Measurements from ENCODE around the gene GPATCH2L.

Gene GPATCH2L

GRCh38 chr14:76212242-76212641, 60.5 kb downstream of the GPATCH2L start:
- DNase-seq (ENCODE audit: low read depth): no peak
- H3K4me3 ChIP-seq (replicated peaks; ENCODE audit: low read depth, low read length): no peak overlapping the region
- no peak for TF ChIP-seq CTCF (IDR thresholded peaks at IDR 0.05; ENCODE audit: low read length, missing control alignments)

DNA sequence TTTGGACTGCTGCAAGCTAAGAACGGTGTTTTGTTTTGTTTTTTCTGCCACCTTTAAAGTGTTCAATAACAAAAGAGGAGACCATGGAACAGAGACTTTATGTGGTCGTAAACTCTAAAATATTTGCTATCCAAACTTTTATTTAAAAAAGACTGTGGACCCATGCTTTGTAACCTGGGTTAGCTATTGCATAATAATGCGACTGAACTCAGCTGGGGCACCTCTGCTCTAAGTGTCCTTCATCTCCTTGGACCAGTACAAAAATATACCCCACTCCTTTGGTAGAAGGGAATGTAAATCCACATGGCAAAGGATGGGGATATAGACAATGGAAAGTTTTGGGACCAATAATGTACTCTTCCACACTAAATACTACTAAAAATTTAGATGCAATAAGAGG, 65.5 kb downstream of the GPATCH2L start:
- TF ChIP-seq CTCF (IDR thresholded peaks at IDR 0.05; ENCODE audit: low read length, missing control alignments): no peak
- H3K4me3 ChIP-seq (replicated peaks; ENCODE audit: low read depth, low read length): no peak overlapping the region
- DNase-seq (ENCODE audit: low read depth): no peak

GRCh38 chr14:76218662-76219061, 66.9 kb downstream of the GPATCH2L start:
- no peak for TF ChIP-seq CTCF (IDR thresholded peaks at IDR 0.05; ENCODE audit: low read length, missing control alignments)
- no peak overlapping the region for H3K4me3 ChIP-seq (replicated peaks; ENCODE audit: low read depth, low read length)
- DNase-seq (ENCODE audit: low read depth): no peak

DNA sequence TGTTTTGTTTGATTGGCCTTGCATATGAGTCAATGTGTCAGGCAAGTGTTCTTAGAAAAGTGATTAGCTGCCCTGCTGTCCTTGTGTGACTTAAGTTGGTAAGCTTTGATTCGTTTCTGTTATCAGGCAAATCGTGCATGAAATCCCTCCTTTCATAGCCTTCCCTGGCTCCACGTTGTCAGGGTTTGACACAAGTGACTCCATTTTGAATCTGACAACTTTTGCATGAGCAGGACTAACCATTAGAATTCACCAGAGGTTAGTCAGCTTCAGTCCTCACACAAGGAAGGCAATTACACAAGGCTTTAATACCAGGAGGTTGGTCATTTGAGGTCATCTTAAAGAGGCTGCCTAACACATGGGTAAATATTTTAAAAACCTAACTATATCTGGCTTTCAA, 68.2 kb downstream of the GPATCH2L start:
- no peak overlapping the region for H3K4me3 ChIP-seq (replicated peaks; ENCODE audit: low read depth, low read length)
- no peak for DNase-seq (ENCODE audit: low read depth)
- TF ChIP-seq CTCF (IDR thresholded peaks at IDR 0.05; ENCODE audit: low read length, missing control alignments): no peak

- H3K4me3 ChIP-seq (replicated peaks; ENCODE audit: low read depth, low read length): no peak overlapping the region
- peak; percentile 79 for DNase-seq (ENCODE audit: low read depth)
- TF ChIP-seq CTCF (IDR thresholded peaks at IDR 0.05; ENCODE audit: low read length, missing control alignments): no peak
These were observed 75.8 kb downstream of the GPATCH2L start for GRCh38 chr14:76227450-76228050.

DNA sequence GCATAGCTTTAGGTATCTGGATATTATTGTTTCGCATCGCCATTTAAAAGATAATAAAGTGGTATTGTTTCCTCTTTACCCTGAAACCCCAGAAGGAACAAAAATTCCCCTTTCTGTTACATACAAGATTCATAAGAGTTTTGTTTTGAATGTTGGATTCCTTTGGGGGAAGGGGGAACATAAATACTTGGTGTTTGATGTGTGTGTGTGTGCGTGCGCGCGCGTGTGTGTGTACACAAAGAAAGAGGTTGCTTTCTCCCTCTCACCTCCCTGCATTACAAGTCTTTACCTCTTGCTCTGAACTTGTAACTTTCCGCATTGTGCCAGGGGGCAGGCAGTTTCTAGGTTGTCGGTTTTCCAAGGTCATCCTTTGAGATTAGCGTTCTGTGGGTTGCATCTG, 76.4 kb downstream of the GPATCH2L start:
- TF ChIP-seq CTCF (IDR thresholded peaks at IDR 0.05; ENCODE audit: low read length, missing control alignments): no peak
- no peak overlapping the region for H3K4me3 ChIP-seq (replicated peaks; ENCODE audit: low read depth, low read length)
- DNase-seq (ENCODE audit: low read depth): no peak

DNA sequence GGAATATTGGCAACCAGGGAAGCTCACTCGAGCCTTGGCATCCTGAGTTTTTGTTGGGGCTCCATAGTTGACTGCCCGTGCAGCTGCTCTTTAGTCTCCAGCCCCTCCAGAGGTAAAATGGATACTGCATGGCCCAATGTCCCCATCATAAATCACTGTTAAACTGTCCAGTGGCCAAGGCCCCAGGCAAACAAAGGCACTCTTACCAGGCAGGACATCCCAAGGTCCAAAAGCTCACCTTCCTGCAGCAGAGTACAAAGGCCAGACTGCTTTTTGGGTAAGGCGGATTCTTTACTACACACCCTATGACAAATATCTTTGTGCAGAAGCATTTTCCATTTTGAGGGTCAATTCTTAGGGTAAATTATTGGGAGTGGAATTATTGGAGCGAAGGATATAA, 81.1 kb downstream of the GPATCH2L start:
- H3K4me3 ChIP-seq (replicated peaks; ENCODE audit: low read depth, low read length): no peak overlapping the region
- DNase-seq (ENCODE audit: low read depth): no peak
- no peak for TF ChIP-seq CTCF (IDR thresholded peaks at IDR 0.05; ENCODE audit: low read length, missing control alignments)

Data from fibroblast of pulmonary artery (primary cell).